ENCODE measurements around the gene SERPINE2.
"Not testable (repeated sequence)": the region's sequence is repeated elsewhere in the genome, so short reads cannot be mapped to it uniquely, and the experiment has no call there.

Gene SERPINE2

GRCh38 chr2:223970343-223971128, 68.5 kb downstream of the SERPINE2 start:
- peak; percentile 50 for DNase-seq

GRCh38 chr2:223969856-223970255, 69.2 kb downstream of the SERPINE2 start:
- DNase-seq = no peak

DNA sequence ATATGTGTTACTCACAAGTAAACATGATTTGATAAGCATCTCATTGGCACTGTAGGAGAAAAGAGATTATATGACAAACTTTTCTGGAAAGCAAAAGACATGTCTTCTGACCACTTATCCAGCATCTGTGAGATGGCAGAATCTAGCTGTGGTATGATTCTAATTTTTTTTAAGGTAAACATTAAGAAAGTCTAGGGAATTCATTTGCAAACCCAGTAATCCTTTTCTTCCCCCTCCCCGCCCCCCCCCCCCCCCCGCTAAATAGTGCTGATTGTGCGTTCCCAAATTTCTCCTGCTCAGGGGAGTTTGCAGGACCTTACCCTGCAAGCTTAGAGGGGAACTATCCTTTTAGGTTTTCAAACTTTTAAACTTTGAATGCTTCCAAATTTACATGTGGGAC, 69.8 kb downstream of the SERPINE2 start:
- DNase-seq = no peak

DNA sequence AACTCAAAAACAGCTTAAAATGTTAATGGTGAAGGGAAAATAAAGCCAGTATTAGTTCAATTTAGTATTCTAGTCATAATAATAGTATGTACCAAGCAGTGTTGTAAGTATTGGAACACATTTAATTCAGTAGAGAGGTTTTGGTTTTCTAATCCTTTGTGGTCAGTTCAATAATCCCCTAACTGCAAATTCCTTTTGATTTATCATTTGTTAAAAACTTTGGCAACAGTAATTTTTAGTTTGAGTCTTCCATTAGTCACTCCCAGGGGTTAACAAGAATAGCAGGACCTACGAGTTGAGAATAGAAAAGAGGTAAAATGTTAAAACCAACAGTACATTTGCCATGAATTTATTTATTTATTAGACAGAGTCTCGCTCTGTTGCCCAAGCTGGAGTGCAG, 71.1 kb downstream of the SERPINE2 start:
- DNase-seq = no peak

GRCh38 chr2:223959688-223960087, 79.4 kb downstream of the SERPINE2 start:
- no peak for DNase-seq

DNA sequence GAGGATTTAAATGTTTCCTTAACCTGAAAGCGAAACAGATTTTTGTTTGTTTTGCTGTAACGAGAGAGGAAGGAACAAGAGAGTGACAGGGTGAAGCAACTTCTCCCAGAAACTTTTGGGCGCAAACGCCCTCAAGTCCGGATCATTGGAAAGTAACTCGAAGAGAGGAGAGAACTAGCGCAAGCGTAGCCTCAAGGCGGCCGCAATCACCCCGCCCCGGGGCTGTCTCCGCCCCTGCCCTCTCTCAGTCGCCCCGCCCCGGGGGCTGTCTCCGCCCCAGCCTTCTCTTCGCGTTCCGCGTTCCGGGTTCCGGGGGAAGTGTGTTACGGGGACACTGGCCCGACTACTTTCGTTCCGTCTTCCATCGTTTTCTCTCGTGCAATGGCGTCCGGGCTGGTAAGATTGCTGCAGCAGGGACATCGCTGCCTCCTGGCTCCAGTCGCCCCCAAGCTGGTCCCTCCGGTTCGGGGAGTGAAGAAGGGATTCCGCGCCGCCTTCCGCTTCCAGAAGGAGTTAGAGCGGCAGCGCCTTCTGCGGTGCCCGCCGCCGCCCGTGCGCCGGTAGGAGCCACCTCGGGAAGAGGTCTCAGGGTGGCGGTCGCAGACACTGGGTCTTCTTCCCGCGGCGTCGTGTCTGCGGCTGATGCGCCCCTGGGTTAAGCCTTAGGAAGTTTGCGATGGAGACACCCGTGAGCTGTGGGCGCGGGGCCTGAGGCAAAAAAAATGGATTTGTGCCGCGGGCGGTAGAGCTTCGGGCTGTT, 81.8 kb downstream of the SERPINE2 start, which contains the start of gene MRPL44:
Gene MRPL44 (plus strand): TSS at position 372 of the 760 bp plus-strand sequence. CDS start 10 bp downstream, at position 382.
- peak; percentile 95 for DNase-seq

- no peak for DNase-seq
Observed at GRCh38 chr2:223956300-223956699, 82.8 kb downstream of the SERPINE2 start.

DNA sequence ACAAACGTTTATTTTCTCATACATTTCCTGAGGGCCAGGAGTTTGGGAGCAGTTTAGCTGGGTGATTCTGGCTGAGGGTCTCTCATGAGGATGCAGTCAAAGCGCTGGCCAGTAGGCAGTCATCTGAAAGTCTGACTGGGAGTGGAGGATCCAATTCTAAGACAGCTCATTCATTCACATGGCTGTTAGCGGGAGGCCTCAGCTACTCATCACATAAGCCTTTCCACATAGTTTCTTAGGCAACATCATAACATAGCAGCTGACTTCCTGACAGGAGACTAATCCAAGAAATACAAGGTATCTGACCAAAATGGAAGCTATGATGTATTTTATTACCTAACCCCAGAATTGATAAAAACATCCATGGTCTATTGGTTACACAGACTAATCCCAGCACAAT, 84.7 kb downstream of the SERPINE2 start:
- no peak for DNase-seq

DNA sequence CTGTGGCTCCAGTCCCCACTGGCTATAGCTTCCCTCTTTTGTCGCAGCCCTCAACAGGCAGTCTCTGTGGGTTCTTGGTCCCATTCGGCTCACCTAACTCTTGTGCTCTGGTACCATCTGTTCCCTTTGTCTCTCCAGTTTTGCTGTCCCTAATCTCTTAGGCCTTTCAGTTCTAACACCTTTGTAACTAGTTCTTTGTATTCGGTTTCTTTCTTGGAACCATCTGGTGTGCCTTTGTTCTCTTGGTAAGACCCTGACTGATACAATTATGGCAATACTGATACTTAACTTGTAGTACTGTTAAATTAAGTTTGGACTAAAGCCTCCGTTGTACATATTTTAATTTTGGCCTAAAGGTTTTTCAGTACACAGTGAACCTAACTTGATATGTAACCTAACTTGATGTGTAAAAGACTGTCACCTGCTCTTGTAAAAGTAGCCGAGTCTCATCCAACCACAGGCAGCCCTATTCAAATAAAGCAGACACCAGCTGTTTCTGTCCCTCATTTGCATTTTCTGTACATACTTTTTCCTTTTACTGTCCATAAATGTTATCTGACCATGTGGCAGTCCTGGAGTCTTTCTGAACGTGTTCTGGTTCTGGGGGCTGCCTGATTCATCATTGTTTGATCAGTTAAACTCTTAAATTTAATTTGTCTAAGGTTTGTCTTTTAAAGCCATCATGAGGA, 86.7 kb downstream of the SERPINE2 start:
- no peak for DNase-seq

- no peak for DNase-seq
Observed at GRCh38 chr2:223950448-223951347, 88.4 kb downstream of the SERPINE2 start.

- DNase-seq = no peak
Observed at GRCh38 chr2:223949241-223949840, 89.7 kb downstream of the SERPINE2 start.

- DNase-seq = no peak
Observed at GRCh38 chr2:223947711-223948205, 91.3 kb downstream of the SERPINE2 start.

DNA sequence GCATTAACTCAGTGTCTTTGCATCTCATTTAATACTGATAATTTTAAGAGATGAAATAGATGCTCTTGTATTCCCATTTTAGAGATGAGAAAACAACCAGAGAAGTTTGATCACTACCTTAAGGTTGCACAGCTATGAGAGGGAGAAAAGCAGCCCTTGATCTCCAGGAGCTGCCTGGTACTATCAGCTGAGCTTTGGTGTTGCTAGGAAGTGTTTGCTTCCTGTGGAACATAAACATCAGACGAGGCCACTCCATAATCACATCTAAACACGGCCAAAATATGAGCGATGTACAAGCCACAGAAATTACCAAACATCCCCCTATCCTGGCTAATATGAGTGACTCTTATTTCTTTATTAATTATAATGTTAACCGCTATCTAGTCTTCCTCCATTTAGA, 93.3 kb downstream of the SERPINE2 start:
- no peak for DNase-seq

GRCh38 chr2:223944703-223945531, 94.2 kb downstream of the SERPINE2 start, which contains the start of gene WDFY1:
WDFY1 (minus strand) TSS chr2:223945335; CDS start chr2:223945284, 51 bp downstream.
- peak; percentile 79 for DNase-seq

GRCh38 chr2:223944166-223944702, 94.9 kb downstream of the SERPINE2 start:
- peak; percentile 16 for DNase-seq

- DNase-seq = peak; percentile 61
Observed at GRCh38 chr2:223943561-223944008, 95.5 kb downstream of the SERPINE2 start.

- DNase-seq = no peak
Observed at GRCh38 chr2:223943135-223943534, 96.0 kb downstream of the SERPINE2 start.

DNA sequence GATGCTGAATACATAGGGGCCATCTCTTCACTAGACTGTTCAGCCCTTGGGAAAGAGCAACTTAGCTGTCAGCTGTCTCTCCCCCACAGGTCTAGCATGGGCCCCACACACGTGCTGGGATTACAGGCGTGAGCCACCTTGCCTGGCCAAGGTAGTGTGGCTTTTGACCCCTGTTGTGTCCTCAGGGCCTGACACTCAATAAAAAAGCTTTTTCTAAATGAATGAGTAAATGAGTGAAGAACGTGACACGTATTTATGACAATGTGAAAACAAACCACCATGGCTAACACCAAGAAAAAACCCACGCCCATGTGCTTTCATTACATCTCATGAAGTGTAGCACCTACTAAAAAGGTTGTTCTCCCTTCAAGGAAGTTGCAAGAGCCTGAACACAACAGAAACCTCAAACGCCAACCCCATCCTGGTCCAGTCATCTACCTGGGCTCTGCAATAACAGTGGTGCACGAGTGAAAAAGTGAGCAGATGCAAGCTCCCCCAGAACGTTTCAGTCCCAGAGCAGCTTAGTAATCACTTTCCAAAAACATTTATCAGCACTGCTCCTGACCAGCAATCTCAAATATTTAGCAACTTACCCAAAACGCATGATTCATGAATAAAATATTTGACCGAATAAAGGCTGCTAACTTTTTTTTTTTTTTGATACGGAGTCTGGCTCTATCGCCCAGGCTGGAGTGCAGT, 97.4 kb downstream of the SERPINE2 start:
- DNase-seq = no peak

DNA sequence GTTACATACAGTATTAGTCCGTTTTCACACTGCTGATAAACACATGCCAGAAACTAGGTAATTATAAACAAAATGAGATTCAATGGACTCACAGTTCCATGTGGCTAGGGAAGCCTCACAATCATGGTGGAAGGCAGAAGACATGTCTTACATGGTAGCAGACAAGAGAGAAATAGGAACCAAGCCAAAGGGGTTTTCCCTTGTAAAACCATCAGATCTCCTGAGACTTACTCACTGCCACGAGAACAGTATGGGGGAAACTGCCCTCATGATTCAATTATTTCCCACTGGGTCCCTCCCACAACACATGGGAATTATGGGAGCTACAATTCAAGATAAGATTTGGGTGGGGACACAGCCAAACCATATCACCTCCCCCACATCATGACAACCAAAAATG, 99.6 kb downstream of the SERPINE2 start:
- not testable (repeated sequence) for DNase-seq

- DNase-seq = no peak
Observed at GRCh38 chr2:223937535-223937934, 101.6 kb downstream of the SERPINE2 start.

All from NCI-H2227 treated with DMSO at 0.1 percent for 48 hours (cell line).